K562 (cell line): ENCODE data around the gene DLX6. TPM values are rescaled to one million over a fixed set of nuclear protein-coding genes. Genes with fewer than 3 reads are reported as not detected.

Source experiments
- ZNF146 ChIP-seq: IDR thresholded peaks from one replicate; pipeline ENCODE4 v1.6.1; 2018; ENCODE audit warnings: missing compliant biosample characterization; ENCODE audit not compliant: unreplicated experiment
- ZSCAN32 ChIP-seq: fragments of 450-650 bp; formaldehyde crosslinking; IDR thresholded peaks from 2 replicates; pipeline ENCODE4 v1.4.0; 2020; ENCODE audit warnings: mild to moderate bottlenecking, moderate library complexity
- polyA plus RNA-seq, 8 experiments: library from polyadenylated mRNA; depleted of rRNA in 4 of 8; stranded (reverse) in 5 of 8; unstranded in 3 of 8; fragments of >200 nt; fragmentation: Nextera tagmentation in 2 of 8; fragmentation: Illumina TruSeq in 1 of 8; extraction: Ambion mirVana in 2 of 8; extraction: Trizol in 1 of 8; gene quantifications; 2 replicates each; pipeline versions ENCODE4 v1.2.1 to v1.2.3, GENCODE V29; 2011 to 2014; ENCODE audit warnings: inconsistent platforms in 1 of 8, missing spikeins in 1 of 8
- small RNA-seq: library from RNA; depleted of rRNA; stranded (forward); fragments of <200 nt; gene quantifications from one replicate; pipeline ENCODE3, GENCODE V24; 2014
- total RNA-seq, 7 experiments: library from RNA; depleted of rRNA in 6 of 7; stranded (reverse); fragments of >200 nt in 6 of 7; fragmentation: Illumina TruSeq in 2 of 7; extraction: Trizol in 2 of 7; gene quantifications; 2 replicates each; pipeline versions ENCODE4 v1.2.1 to v1.2.3, GENCODE V29; 2011 to 2021; ENCODE audit warnings: low replicate concordance in 1 of 7

DLX6 gene
- total and polyA plus RNA-seq, 9 of the 15 experiments (the other 6 are each of a cell fraction or from before 2014, with no cell fraction given): not detected

DNA sequence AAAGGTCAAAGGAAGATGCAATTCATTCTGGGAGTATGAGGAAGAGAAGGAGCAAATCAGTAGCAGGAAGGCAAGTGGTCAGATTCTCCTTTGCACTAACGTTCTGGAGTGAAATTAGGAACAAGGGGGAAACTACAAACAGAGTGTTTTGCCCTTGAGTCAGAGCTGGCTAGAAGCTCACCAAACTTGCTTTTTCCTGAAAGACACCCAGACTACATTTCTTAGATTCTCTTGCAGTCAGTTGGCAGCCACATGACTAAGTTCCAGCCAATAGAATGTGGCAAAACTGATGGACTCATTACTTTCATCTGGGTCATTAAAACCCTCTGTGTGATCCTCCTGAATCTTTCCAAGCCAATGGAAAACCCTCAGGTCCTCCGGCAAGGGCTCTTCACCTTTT lies 37.9 kb downstream of the DLX6 start (continued):
- TF ChIP-seq ZSCAN32 (CRISPR knock-in tag) (no peak), ZNF146 (CRISPR knock-in tag) (no peak)

Small RNAs within 50 kb of the gene (small RNA-seq; reads per million reads assigned to genes)
- not detected for gene RF01778
- gene RF01887: not detected
- not detected for gene RF01888

Other genes with a start within 250 kb of the DLX6 start
- gene DLX5, start 19.3 kb downstream of the DLX6 start, total RNA-seq (2014; rRNA removed): not detected in 2 replicates
- not detected in 2 replicates for gene DLX5, start 19.3 kb downstream of the DLX6 start, total RNA-seq (2014; rRNA removed; fragmentation: Illumina TruSeq; extraction: Trizol)
- not detected in 2 replicates for gene DLX5, start 19.3 kb downstream of the DLX6 start, total RNA-seq (2015; rRNA removed; fragmentation: Illumina TruSeq; extraction: Trizol)
- not detected in 2 replicates for gene DLX5, start 19.3 kb downstream of the DLX6 start, total RNA-seq (2021)
- not detected in 2 replicates for gene DLX5, start 19.3 kb downstream of the DLX6 start, polyA plus RNA-seq (2011; rRNA removed)
- gene DLX5, start 19.3 kb downstream of the DLX6 start, polyA plus RNA-seq (2014; fragmentation: Illumina TruSeq; extraction: Trizol): not detected in 2 replicates
- not detected for gene DLX5, start 19.3 kb downstream of the DLX6 start, polyA plus RNA-seq (2014; fragmentation: Nextera tagmentation; extraction: Ambion mirVana)
- gene DLX5, start 19.3 kb downstream of the DLX6 start, polyA plus RNA-seq (2014; rRNA removed): not detected in 2 replicates
- gene SDHAF3, start 112.1 kb downstream of the DLX6 start, total RNA-seq (2014; rRNA removed): 51.5 and 73.8 TPM in 2 replicates
- 170 and 174 TPM in 2 replicates for gene SDHAF3, start 112.1 kb downstream of the DLX6 start, total RNA-seq (2014; rRNA removed; fragmentation: Illumina TruSeq; extraction: Trizol)
- 188 and 230 TPM in 2 replicates for gene SDHAF3, start 112.1 kb downstream of the DLX6 start, total RNA-seq (2015; rRNA removed; fragmentation: Illumina TruSeq; extraction: Trizol)
- 103 and 115 TPM in 2 replicates for gene SDHAF3, start 112.1 kb downstream of the DLX6 start, total RNA-seq (2021)
- 63.4 and 134 TPM in 2 replicates for gene SDHAF3, start 112.1 kb downstream of the DLX6 start, polyA plus RNA-seq (2011; rRNA removed)
- 103 and 145 TPM in 2 replicates for gene SDHAF3, start 112.1 kb downstream of the DLX6 start, polyA plus RNA-seq (2014; fragmentation: Illumina TruSeq; extraction: Trizol)
- gene SDHAF3, start 112.1 kb downstream of the DLX6 start, polyA plus RNA-seq (2014; fragmentation: Nextera tagmentation; extraction: Ambion mirVana): 100 to 1,000 TPM; 336 to 403 TPM
- 94.7 and 108 TPM in 2 replicates for gene SDHAF3, start 112.1 kb downstream of the DLX6 start, polyA plus RNA-seq (2014; rRNA removed)